Stimulated activated CD4-positive, alpha-beta T cell treated with anti-CD3 and anti-CD28 coated beads, Interleukin-1b, Interleukin-23, amount 100 ng/mL, for 48 hours (primary cell): ENCODE results near the gene LEMD2.
A peak's percentile ranks its signal among the peaks of the same experiment; 100 is the strongest.
"Not testable (repeated sequence)": the region's sequence is repeated elsewhere in the genome, so short reads cannot be mapped to it uniquely, and the experiment has no call there.

Source experiments
- DNase-seq: peaks from one replicate; pipeline ENCODE4 v3.0.0-alpha.2; 2020

LEMD2 gene

GRCh38 chr6:33788694-33789549 lies at the start of gene LEMD2:
Gene LEMD2, minus strand, starts transcription at chr6:33789130. Its CDS starts 14 bp downstream, at chr6:33789116.
- DNase-seq: peak; percentile 90

- DNase-seq: no peak
Observed at GRCh38 chr6:33837971-33838665, 49.2 kb upstream of the LEMD2 start.

- DNase-seq: no peak
Observed at GRCh38 chr6:33836806-33837469, 48.0 kb upstream of the LEMD2 start.

DNA sequence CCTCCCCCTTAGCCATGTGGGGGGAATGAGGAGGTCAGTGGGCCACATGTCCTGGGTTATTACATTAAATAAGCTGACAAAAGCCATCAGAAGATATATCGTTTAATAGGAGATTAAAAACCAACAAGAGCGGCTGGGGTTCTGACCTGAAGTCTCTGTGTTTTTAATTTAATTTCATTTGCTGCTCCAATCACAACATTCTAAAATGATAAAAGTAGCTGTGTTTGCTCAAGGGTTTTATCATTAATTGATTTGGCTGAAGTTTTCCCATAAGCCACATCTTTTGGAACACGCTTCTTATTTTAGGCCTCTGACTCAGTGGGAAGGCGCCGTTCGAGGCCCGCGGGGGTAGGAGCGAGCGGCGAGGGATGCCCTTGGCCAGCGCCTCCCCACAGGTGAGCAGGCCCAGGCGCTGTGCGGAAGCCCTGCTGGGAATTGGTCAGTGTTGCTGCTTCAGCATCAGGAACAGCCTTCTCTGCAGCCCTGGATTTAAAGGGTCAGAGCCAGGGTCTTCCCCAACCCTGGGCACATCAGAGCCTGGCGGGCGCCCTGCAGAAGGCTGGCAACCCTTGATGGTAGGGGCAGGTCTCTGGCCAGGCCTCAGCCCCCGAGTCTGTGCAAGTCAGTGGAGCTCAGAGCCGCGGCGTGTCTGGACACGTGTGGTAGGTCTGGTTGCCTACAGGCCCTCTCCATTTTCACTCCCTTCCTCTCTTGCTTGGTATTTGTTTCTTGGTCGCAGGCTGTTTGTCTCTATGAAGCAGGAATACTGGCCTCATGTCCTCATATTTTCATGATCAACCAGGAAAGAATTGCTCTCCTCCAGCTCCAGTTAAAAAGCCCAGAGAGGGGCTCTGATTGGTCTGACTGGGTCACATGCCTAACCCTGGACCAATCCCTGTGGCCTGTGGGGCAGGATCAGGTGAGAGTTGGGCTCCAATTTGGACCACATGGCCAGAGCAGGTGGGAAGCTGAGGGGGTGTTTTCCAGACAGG lies 45.8 kb upstream of the LEMD2 start:
- DNase-seq: no peak

DNA sequence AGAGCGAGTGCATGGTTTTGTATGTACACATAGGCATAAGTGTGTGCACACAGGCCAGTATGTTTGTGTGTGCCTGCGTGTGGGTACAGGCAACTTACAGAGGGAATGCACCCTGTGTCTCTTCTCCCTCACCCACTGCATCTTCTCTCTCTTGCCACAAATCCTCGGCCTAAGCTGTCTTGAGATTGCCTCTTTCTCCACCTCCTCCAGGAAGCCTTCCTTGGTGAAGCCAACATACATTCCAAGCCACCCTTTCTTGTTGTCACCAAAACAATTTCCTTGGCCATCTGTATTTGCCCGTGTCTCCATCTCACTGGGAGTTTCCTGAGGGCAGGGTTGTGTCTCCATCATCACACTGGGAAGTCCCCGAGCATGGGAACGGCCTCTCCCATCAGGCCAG lies 44.7 kb upstream of the LEMD2 start:
- no peak for DNase-seq

DNA sequence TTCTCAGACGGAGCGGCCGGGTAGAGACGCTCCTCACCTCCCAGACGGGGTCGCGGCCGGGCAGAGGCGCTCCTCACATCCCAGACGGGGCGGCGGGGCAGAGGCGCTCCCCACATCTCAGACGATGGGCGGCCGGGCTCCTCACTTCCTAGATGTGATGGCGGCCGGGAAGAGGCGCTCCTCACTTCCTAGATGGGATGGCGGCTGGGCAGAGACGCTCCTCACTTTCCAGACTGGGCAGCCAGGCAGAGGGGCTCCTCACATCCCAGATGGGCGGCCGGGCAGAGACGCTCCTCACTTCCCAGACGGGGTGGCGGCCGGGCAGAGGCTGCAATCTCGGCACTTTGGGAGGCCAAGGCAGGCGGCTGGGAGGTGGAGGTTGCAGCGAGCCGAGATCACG lies 43.9 kb upstream of the LEMD2 start:
- DNase-seq: not testable (repeated sequence)

DNA sequence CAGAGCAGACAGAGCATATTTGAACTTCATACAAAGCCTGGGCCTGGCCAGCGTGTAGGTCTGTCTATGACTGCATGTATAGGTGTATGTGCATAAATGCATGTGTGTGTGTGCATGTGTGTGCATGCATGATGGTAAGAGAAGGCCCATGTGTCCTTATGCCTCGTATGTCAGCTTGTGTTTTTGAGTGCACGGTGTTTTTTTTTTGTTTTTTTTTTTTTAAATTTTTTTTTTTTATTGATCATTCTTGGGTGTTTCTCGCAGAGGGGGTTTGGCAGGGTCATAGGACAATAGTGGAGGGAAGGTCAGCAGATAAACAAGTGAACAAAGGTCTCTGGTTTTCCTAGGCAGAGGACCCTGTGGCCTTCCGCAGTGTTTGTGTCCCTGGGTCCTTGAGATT lies 42.8 kb upstream of the LEMD2 start:
- DNase-seq: not testable (repeated sequence)

- no peak for DNase-seq
Observed at GRCh38 chr6:33830635-33831240, 41.8 kb upstream of the LEMD2 start.

DNA sequence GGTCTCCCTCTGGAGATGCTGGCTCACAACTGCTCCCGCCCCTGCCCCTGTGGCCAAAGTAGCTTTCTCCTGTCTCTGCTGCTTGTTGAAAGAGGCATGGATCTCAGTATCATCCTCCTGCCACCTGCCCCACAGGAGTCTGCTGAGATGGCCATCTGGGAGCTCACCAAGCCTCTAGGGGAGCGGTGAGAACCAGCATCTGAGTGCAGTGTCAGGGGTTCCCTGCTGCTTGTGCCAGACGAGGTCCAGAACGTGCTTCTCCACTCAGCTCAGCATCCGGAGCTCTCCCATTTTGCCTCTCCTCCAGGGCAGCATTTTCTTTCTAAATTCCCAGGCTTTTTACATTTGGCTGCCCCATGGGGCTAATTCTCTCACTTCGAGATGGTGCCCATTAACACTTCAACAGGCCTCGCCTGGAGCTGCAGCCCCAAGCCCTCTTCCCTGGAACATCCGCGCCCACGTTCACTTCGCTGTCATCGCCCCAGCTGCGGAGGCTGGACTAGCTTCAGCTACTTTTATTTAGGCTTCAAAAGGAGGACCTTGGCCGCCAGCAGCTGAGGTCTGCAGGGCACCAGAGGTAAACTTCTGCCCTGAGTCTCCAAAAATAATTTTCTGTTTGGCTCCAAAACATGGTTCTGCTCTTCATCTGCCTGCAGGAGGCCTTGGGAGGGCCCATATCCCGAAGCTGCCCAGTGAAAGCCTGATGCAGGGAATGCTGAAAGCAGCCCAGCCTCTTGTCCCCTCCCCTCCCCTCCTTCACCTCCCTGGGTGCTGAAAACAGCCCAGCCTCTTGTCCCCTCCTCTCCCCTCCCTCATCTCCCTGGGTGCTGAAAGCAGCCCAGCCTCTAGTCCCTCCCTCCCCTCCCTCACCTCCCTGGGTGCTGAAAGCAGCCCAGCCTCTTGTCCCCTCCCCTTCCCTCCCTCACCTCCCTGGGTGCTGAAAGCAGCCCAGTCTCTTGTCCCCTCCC lies 40.1 kb upstream of the LEMD2 start:
- no peak for DNase-seq

GRCh38 chr6:33828452-33828763 lies 39.5 kb upstream of the LEMD2 start:
- no peak for DNase-seq

GRCh38 chr6:33827546-33828451 lies 38.9 kb upstream of the LEMD2 start:
- no peak for DNase-seq

GRCh38 chr6:33826537-33826936 lies 37.6 kb upstream of the LEMD2 start:
- DNase-seq: no peak

GRCh38 chr6:33824461-33825154 lies 35.7 kb upstream of the LEMD2 start:
- no peak for DNase-seq

- no peak for DNase-seq
Observed at GRCh38 chr6:33823806-33824205, 34.9 kb upstream of the LEMD2 start.

DNA sequence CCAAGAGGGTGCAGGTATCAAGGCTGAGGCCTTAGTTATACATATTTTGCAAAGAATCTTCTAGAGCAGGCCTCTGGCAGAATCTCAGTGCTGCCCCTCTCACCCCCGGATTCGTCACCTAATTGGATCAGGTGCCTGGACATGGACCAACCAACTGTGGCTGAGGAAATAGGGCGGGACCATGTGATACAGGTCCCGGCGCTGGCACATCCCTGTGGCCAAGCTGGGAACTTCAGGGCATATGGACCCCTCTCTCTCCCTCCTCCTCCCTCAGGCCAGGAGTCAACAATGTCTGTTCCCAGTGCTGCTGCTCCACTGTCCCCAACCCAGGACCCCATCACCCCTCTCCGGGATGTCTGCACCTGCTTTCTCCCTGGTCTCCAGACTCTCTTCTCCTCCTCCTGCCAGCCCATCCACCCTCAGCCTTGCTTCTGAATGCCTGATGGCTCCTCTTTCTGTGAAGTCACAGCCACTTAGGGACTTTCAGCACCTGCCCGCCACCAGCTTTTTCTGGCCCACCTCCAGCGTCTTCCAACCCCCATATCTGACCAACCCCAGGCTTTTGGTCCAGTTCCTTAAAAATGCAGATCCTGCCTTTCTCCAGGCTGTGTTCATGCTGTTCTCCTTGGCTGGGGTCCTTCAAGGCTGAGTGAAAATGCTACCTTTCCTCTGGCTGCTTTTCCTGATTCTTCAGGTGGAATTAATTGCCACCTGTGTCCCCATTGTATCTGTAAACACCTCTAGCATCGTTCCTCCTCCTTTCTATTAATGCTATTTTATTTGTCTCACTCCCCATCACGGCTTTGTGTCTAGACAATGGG lies 33.9 kb upstream of the LEMD2 start:
- DNase-seq: no peak

- no peak for DNase-seq
Observed at GRCh38 chr6:33820784-33821520, 32.0 kb upstream of the LEMD2 start.

DNA sequence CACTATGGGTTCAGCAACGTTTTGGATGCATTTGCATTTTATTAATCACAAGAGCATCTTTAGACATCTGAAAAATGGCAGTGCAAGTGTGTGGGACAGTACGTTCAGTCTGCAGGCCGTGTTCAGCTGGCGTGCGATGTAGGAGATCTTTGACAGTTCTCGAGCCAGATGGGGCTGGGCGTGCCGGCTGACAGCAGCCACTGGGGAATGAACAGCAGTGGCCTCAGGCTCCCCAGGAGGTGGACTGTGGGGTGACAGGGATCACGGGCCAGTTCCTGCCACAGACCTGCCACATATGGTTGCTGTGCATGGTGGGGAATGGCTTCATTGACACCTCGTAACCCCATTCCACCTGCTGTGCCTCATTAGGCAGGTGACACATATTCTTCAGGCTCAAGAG lies 31.3 kb upstream of the LEMD2 start:
- no peak for DNase-seq

DNA sequence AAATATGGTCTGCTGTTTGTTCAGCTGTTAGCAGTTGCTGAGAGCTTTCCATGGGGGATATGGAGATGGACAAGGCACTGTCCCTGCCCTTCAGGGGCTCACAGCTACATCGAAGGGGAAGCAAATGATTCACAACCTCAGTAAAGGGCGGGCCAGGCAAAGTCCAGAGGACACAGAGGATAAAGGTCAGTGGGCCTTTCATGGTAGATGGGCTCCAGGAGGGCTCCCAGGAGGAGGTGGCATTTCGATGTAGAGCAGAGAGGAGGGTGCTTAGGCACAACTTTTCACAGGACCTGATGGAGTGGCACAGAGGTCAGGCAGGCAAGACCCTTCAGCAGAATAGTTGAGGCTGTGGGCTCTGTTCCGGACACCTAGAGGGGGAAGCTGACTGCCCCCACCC lies 30.1 kb upstream of the LEMD2 start:
- DNase-seq: no peak
